Measurements from ENCODE around the gene DHX32. TPM values are rescaled to one million over a fixed set of nuclear protein-coding genes. Genes with fewer than 3 reads are reported as not detected.
"Not testable (repeated sequence)": the region's sequence is repeated elsewhere in the genome, so short reads cannot be mapped to it uniquely, and the experiment has no call there.

The DHX32 gene
- total RNA-seq, 1 donor from 2014 or later: 30.2 TPM

GRCh38 chr10:125896088-125896934 is 15.2 kb upstream of the DHX32 start, which contains the start of gene FANK1:
Gene FANK1, plus strand, starts transcription at chr10:125896564. Its CDS starts 79 bp downstream, at chr10:125896643.
- H3K36me3 ChIP-seq; intact Hi-C loops (cut with DNase I); H3K9me3 ChIP-seq; H3K27me3 ChIP-seq: not testable (repeated sequence)
- Histone ChIP-seq H3K27ac (peak within 1 kb of the TSS; percentile 86), H3K4me3 (peak within 1 kb of the TSS; percentile 70 to 92), H3K4me1 (peaks cover 19% of the 10 kb centered on the region)
- peak; percentile 91 to 99 for DNase-seq (ENCODE audit: extremely low spot score in 2 of 2)
- peak in 1 of 2 donors; percentile 47 for TF ChIP-seq POLR2A (IDR thresholded peaks at IDR 0.05)
- peak in 1 of 2 donors; percentile 59 for TF ChIP-seq POLR2AphosphoS5 (IDR thresholded peaks at IDR 0.05; ENCODE audit: insufficient read depth in 1 of 2, low read depth in 1 of 2)

GRCh38 chr10:125895130-125896087 is 14.3 kb upstream of the DHX32 start:
- DNase-seq (ENCODE audit: extremely low spot score in 2 of 2): peak in 1 of 2 donors; percentile 97
- intact Hi-C loops (cut with DNase I): not testable (repeated sequence)

DNA sequence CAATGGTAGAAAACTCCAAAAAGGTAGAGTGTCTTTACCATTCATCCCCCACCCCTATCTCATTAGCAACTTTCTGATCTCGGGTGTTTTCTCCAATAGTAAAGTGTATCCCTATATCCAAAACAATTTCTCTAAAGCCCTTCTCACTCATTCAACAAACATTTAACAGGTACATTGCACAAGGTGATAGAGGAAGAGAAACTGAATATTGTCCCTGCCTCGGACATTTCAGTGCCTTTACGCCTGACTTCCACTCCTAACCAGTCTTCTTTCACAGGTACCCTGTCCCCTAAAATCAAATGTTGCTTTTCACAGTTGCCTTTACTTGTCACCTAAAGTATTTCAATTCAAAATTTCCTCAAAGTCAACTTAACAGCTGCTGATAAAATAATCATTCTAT is 13.1 kb upstream of the DHX32 start:
- H3K4me1 ChIP-seq: peaks cover 19% of the 10 kb centered on the region
- H3K27me3 ChIP-seq; DNase-seq (ENCODE audit: extremely low spot score in 2 of 2); H3K27ac ChIP-seq; H3K9me3 ChIP-seq; H3K36me3 ChIP-seq; H3K4me3 ChIP-seq; intact Hi-C loops (cut with DNase I): not testable (repeated sequence)

More at GRCh38 chr10:125895130-125896087, 14.3 kb upstream of the DHX32 start:
- Histone ChIP-seq H3K4me1 (peaks cover 19% of the 10 kb centered on the region), H3K27ac (peak overlapping the region; percentile 86), H3K4me3 (peak overlapping the region; percentile 70 to 92)
- not testable (repeated sequence) for H3K36me3 ChIP-seq, H3K9me3 ChIP-seq, H3K27me3 ChIP-seq

DNA sequence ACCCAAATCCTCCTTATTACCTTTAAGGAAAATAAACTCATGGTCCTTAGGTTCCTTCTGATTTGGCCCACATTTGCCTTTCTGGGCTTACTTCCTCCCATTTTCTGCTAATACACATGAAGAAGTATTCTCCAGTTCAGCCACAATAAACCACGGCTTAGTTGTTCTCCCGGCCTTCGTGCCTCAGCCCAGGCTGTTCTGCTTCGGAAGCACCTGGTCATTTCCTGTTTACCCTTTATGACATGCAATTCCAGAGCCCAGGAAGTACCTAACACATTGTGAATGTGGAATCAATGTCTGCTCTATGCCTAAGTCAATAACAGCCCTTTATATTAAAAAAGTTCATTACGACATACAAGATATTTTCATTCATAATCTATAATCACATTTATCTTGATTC is 11.3 kb upstream of the DHX32 start:
- H3K27me3 ChIP-seq; H3K4me3 ChIP-seq; intact Hi-C loops (cut with DNase I); H3K36me3 ChIP-seq; H3K9me3 ChIP-seq; DNase-seq (ENCODE audit: extremely low spot score in 2 of 2); H3K27ac ChIP-seq: not testable (repeated sequence)
- H3K4me1 ChIP-seq: peaks cover 16% of the 10 kb centered on the region

- H3K27me3 ChIP-seq; H3K9me3 ChIP-seq; H3K36me3 ChIP-seq; H3K4me3 ChIP-seq; intact Hi-C loops (cut with DNase I); DNase-seq (ENCODE audit: extremely low spot score in 2 of 2); H3K4me1 ChIP-seq; H3K27ac ChIP-seq: not testable (repeated sequence)
Observed at GRCh38 chr10:125889441-125889840, 8.3 kb upstream of the DHX32 start.

- no peaks in the 10 kb centered on the region for H3K4me1 ChIP-seq
- H3K9me3 ChIP-seq: no peaks in the 10 kb centered on the region
- no peak overlapping the region for H3K27ac ChIP-seq
- intact Hi-C loops (cut with DNase I): no loop called here
- no peaks in the 10 kb centered on the region for H3K36me3 ChIP-seq
- H3K4me3 ChIP-seq: no peak overlapping the region
- no peak for DNase-seq (ENCODE audit: extremely low spot score in 2 of 2)
- H3K27me3 ChIP-seq: no peaks in the 10 kb centered on the region
- no peak for TF ChIP-seq CTCF (IDR thresholded peaks at IDR 0.05)
- TF ChIP-seq POLR2AphosphoS5 (IDR thresholded peaks at IDR 0.05; ENCODE audit: insufficient read depth in 1 of 2, low read depth in 1 of 2): peak in 1 of 2 donors; percentile 62
Observed at GRCh38 chr10:125886914-125887512, 5.9 kb upstream of the DHX32 start.

GRCh38 chr10:125883211-125883610 is 2.1 kb upstream of the DHX32 start:
- Histone ChIP-seq H3K4me1 (no peaks in the 10 kb centered on the region), H3K4me3 (no peak overlapping the region), H3K36me3 (no peaks in the 10 kb centered on the region), H3K27ac (no peak overlapping the region), H3K9me3 (no peaks in the 10 kb centered on the region), H3K27me3 (no peaks in the 10 kb centered on the region)
- intact Hi-C loops (cut with DNase I): no loop called here
- no peak for DNase-seq (ENCODE audit: extremely low spot score in 2 of 2)
- no peak for TF ChIP-seq POLR2A (IDR thresholded peaks at IDR 0.05)
- TF ChIP-seq POLR2AphosphoS5 (IDR thresholded peaks at IDR 0.05; ENCODE audit: insufficient read depth in 1 of 2, low read depth in 1 of 2): no peak
- TF ChIP-seq CTCF (IDR thresholded peaks at IDR 0.05): no peak

Measured in vagina (tissue), 2 donors.